Astrocyte of the spinal cord (primary cell): Measurements from ENCODE around the gene PACSIN1.

Experiments
- DNase-seq: peaks from one replicate; pipeline ENCODE4 v3.0.0; 2011; ENCODE audit warnings: low read depth, low spot score
- H3K4me3 ChIP-seq: 2 replicates; pipeline ENCODE4 v1.5.1; 2011; ENCODE audit warnings: low read depth, mild to moderate bottlenecking, low read length, moderate library complexity
- CTCF ChIP-seq: IDR thresholded peaks from 2 replicates; pipeline ENCODE4 v1.5.1; 2012; ENCODE audit warnings: low read depth, mild to moderate bottlenecking, low read length, inconsistent platforms
- in situ Hi-C: cut with HindIII; loops from 2 replicates; pipeline ENCODE4 v1.10.0; 2017; ENCODE audit warnings: low sequenced_read_pairs

The PACSIN1 gene

GRCh38 chr6:34540841-34541240 is 75.0 kb downstream of the PACSIN1 start:
- no peak for DNase-seq
- in situ Hi-C loops: no loop called here
- H3K4me3 ChIP-seq: no peak overlapping the region
- TF ChIP-seq CTCF: no peak

GRCh38 chr6:34543421-34543820 is 77.5 kb downstream of the PACSIN1 start:
- no peak for TF ChIP-seq CTCF
- in situ Hi-C loops: no loop called here
- DNase-seq: peak; percentile 36
- no peak overlapping the region for H3K4me3 ChIP-seq

- DNase-seq: no peak
- TF ChIP-seq CTCF: no peak
- in situ Hi-C loops: no loop called here
- no peak overlapping the region for H3K4me3 ChIP-seq
Observed at GRCh38 chr6:34544052-34544604, 78.3 kb downstream of the PACSIN1 start.

GRCh38 chr6:34544776-34545471 is 79.0 kb downstream of the PACSIN1 start:
- in situ Hi-C loops: no loop called here
- TF ChIP-seq CTCF: no peak
- no peak for DNase-seq
- no peak overlapping the region for H3K4me3 ChIP-seq

- no peak for DNase-seq
- in situ Hi-C loops: no loop called here
- TF ChIP-seq CTCF: no peak
- no peak overlapping the region for H3K4me3 ChIP-seq
Observed at GRCh38 chr6:34546551-34547321, 80.9 kb downstream of the PACSIN1 start.

GRCh38 chr6:34547701-34548644 is 82.1 kb downstream of the PACSIN1 start:
- in situ Hi-C loops: no loop called here
- no peak overlapping the region for H3K4me3 ChIP-seq
- no peak for DNase-seq
- no peak for TF ChIP-seq CTCF
